SU-DHL-6 (cell line): ENCODE data around the gene CKAP2L.

ENCODE experiments used
- H2AFZ ChIP-seq: fragments of 200-600 bp; sonication (generic); 2 replicates; pipeline ENCODE4 v1.6.1; 2014; ENCODE audit warnings: low read depth, mild to moderate bottlenecking, moderate library complexity, mixed read lengths, antibody characterized with exemption, low read length; ENCODE audit not compliant: severe bottlenecking
- H3F3A ChIP-seq: fragments of 200-600 bp; shearing (Covaris generic); 2 replicates; pipeline ENCODE4 v1.6.0; 2016; ENCODE audit warnings: antibody characterized with exemption, mild to moderate bottlenecking; ENCODE audit not compliant: insufficient read depth
- H3K27ac ChIP-seq: fragments of 200-600 bp; sonication (generic); 2 replicates; pipeline ENCODE4 v1.5.1; 2016; ENCODE audit warnings: low read depth, mild to moderate bottlenecking, low read length, moderate library complexity, mixed read lengths
- H3K27me3 ChIP-seq: fragments of 200-600 bp; sonication (generic), shearing (Covaris generic); 2 replicates; pipeline ENCODE4 v1.6.0; 2014; ENCODE audit warnings: mild to moderate bottlenecking, low read length
- H3K36me3 ChIP-seq: fragments of 200-600 bp; sonication (generic); 2 replicates; pipeline ENCODE4 v1.6.1; 2014; ENCODE audit warnings: mild to moderate bottlenecking, low read length, mixed read lengths
- H3K4me2 ChIP-seq: fragments of 300-600, 200-600 bp; shearing (Covaris generic), sonication (generic); 2 replicates; pipeline ENCODE4 v1.6.0; 2014; ENCODE audit warnings: low read length, low read depth, mild to moderate bottlenecking; ENCODE audit not compliant: poor library complexity, severe bottlenecking
- H3K4me3 ChIP-seq: fragments of 200-600 bp; sonication (generic); 2 replicates; pipeline ENCODE4 v1.5.1; 2014; ENCODE audit warnings: antibody characterized with exemption, low read length, mild to moderate bottlenecking, mixed read lengths; ENCODE audit not compliant: insufficient read depth, poor library complexity, severe bottlenecking
- H3K79me2 ChIP-seq: fragments of 200-600 bp; sonication (generic); 2 replicates; pipeline ENCODE4 v1.6.1; 2014; ENCODE audit warnings: mild to moderate bottlenecking, low read length, moderate library complexity; ENCODE audit not compliant: insufficient read depth
- H3K9ac ChIP-seq: fragments of 200-600 bp; sonication (generic); 2 replicates; pipeline ENCODE4 v1.7.0; 2014; ENCODE audit warnings: mild to moderate bottlenecking, low read length
- H3K9me2 ChIP-seq: fragments of 200-600 bp; sonication (generic); replicated peaks from 2 replicates; pipeline ENCODE4 v1.6.1; 2014; ENCODE audit warnings: low read length; ENCODE audit not compliant: insufficient read depth
- H3K9me3 ChIP-seq: fragments of 200-600 bp; sonication (generic); 2 replicates; pipeline ENCODE4 v1.6.1; 2014; ENCODE audit warnings: low read length, mixed read lengths; ENCODE audit not compliant: insufficient read depth
- H4K20me1 ChIP-seq: fragments of 200-600 bp; sonication (generic); 2 replicates; pipeline ENCODE4 v1.6.1; 2014; ENCODE audit warnings: low read depth, mild to moderate bottlenecking, antibody characterized with exemption, low read length, moderate library complexity, mixed read lengths
- CTCF ChIP-seq: fragments of 200-600 bp; sonication (generic); IDR thresholded peaks from one replicate; pipeline ENCODE4 v1.5.1; 2017; ENCODE audit warnings: antibody characterized with exemption, mild to moderate bottlenecking, low read length, moderate library complexity; ENCODE audit not compliant: insufficient read depth, poor library complexity, severe bottlenecking
- EZH2phosphoT487 ChIP-seq: fragments of 200-600 bp; sonication (generic), shearing (Covaris generic); conservative IDR thresholded peaks from 2 replicates; pipeline ENCODE4 v1.6.1; 2018; ENCODE audit warnings: mild to moderate bottlenecking, antibody characterized with exemption, low read length, moderate library complexity, mixed read lengths

The CKAP2L gene

GRCh38 chr2:112714836-112715631, 49.4 kb downstream of the CKAP2L start:
- Histone ChIP-seq H3K4me2 (no peak overlapping the region), H3K27ac (no peak overlapping the region), H3K79me2 (no peaks in the 10 kb centered on the region), H3K27me3 (no peaks in the 10 kb centered on the region), H3K9me3 (no peaks in the 10 kb centered on the region), H2AFZ (no peak overlapping the region), H3K4me3 (no peak overlapping the region), H3K36me3 (no peaks in the 10 kb centered on the region), H3K9me2 (no peaks in the 10 kb centered on the region), H3K9ac (no peak overlapping the region), H4K20me1 (no peaks in the 10 kb centered on the region), H3F3A (no peaks in the 10 kb centered on the region)
- no peak for TF ChIP-seq CTCF
- no peak for TF ChIP-seq EZH2phosphoT487

- Histone ChIP-seq H2AFZ (no peak overlapping the region), H3K79me2 (no peaks in the 10 kb centered on the region), H3K4me2 (no peak overlapping the region), H3K9ac (no peak overlapping the region), H3K4me3 (no peak overlapping the region), H3K9me3 (no peaks in the 10 kb centered on the region), H3K9me2 (no peaks in the 10 kb centered on the region), H3K36me3 (no peaks in the 10 kb centered on the region), H4K20me1 (no peaks in the 10 kb centered on the region), H3K27ac (no peak overlapping the region), H3F3A (no peaks in the 10 kb centered on the region), H3K27me3 (no peaks in the 10 kb centered on the region)
- TF ChIP-seq CTCF, result no peak
- TF ChIP-seq EZH2phosphoT487, result no peak
Observed at GRCh38 chr2:112714331-112714730, 50.1 kb downstream of the CKAP2L start.

GRCh38 chr2:112713926-112714325, 50.5 kb downstream of the CKAP2L start:
- Histone ChIP-seq H3K9ac (no peak overlapping the region), H3K27ac (no peak overlapping the region), H2AFZ (no peak overlapping the region), H3K27me3 (no peaks in the 10 kb centered on the region), H3K36me3 (no peaks in the 10 kb centered on the region), H3K9me3 (no peaks in the 10 kb centered on the region), H3F3A (no peaks in the 10 kb centered on the region), H3K4me2 (no peak overlapping the region), H3K4me3 (no peak overlapping the region), H3K9me2 (no peaks in the 10 kb centered on the region), H3K79me2 (no peaks in the 10 kb centered on the region), H4K20me1 (no peaks in the 10 kb centered on the region)
- no peak for TF ChIP-seq CTCF
- no peak for TF ChIP-seq EZH2phosphoT487
